Pancreas (tissue), 10 donors: ENCODE data around the gene KRT86. TPM values are rescaled to one million over a fixed set of nuclear protein-coding genes. Genes with fewer than 3 reads are reported as not detected.
A peak's percentile ranks its signal among the peaks of the same experiment; 100 is the strongest.

Experiments
- ATAC-seq, 4 donors: fragments of 200-7000 bp; cut with Tn5 transposase; one replicate each; pipeline versions ENCODE4 v1.8.0 to v1.9.1; 2020; ENCODE audit warnings: mild to moderate bottlenecking in 4 of 4, moderate library complexity in 4 of 4
- DNase-seq, 6 donors: peaks; one replicate each; pipeline ENCODE4 v3.0.0-alpha.2; 2020
- FAIRE-seq: peaks from 2 replicates; lab custom pipeline; 2012; peaks lifted over from hg19 to GRCh38; lab: Jason Lieb, UNC
- H3K27ac ChIP-seq, 4 donors: fragments of 200-600 bp; sonication (generic); 1 replicate in 3 of 4; 2 replicates in 1 of 4; pipeline versions ENCODE4 v1.5.0 to v1.8.0; 2020
- H3K27me3 ChIP-seq, 4 donors: fragments of 200-600 bp; one replicate each; pipeline ENCODE4 v1.8.0; 2021
- H3K36me3 ChIP-seq, 3 donors: fragments of 200-600 bp; sonication (generic) in 1 of 3; one replicate each; pipeline versions ENCODE4 v1.5.0 to v1.8.0; 2020 to 2021
- H3K4me1 ChIP-seq, 3 donors: fragments of 200-600 bp; one replicate each; pipeline ENCODE4 v1.8.0; 2021
- H3K4me3 ChIP-seq, 4 donors: fragments of 200-600 bp; sonication (generic) in 2 of 4; one replicate each; pipeline versions ENCODE4 v1.5.0 to v1.8.0; 2020 to 2021
- H3K9me3 ChIP-seq, 4 donors: fragments of 200-600 bp; one replicate each; pipeline ENCODE4 v1.8.0; 2021
- CTCF ChIP-seq, 4 donors: fragments of 200-600 bp; sonication (generic) in 3 of 4; IDR thresholded peaks; one replicate each; pipeline versions ENCODE4 v1.5.0 to v1.8.0; 2021; ENCODE audit warnings: antibody characterized with exemption in 4 of 4
- WGBS, 2 donors: extraction: QIAGEN DNeasy Blood & Tissue Kit; methylation state at CpG; one replicate each; pipeline ENCODE4 v1.1.7; 2013; 5-methylcytosine and 5-hydroxymethylcytosine counted together
- intact Hi-C, 3 donors: fragments of 100-400 bp; cut with DNase I; formaldehyde crosslinking; loops; one replicate each; pipeline versions ENCODE4 v1.11.1 to v1.14.2; 2022
- polyA plus RNA-seq, 2 donors: library from polyadenylated mRNA; stranded (reverse); fragments of 200-250 nt; gene quantifications; one replicate each; pipeline ENCODE4 v1.2.3, GENCODE V29; 2013
- total RNA-seq, 6 donors: library from RNA; stranded (reverse); fragmentation: NEBNext Ultra II Directional in 4 of 6; extraction: Animal tissue kit (Norgen Biotek cat#: 25700) in 4 of 6; gene quantifications; one replicate each; pipeline versions ENCODE4 v1.2.1 to v1.2.4, GENCODE V29; 2021 to 2023
- donor health status: healthy with polysubstance abuse.
- donor health status: DM: no; HTN: no; CAD: no; lungs with moderate emphysema.
- donor health status: DM: no; HTN: no; CAD: no.
- donor health status: control.
- donor health status: control.
- donor health status: Bipolar disorder and iron deficiency.
- donor health status: DM: yes; HTN: yes; CAD: no.
- donor health status: DM: no; HTN: no; CAD: no.
- donor health status: DM: no; HTN: no; CAD: no.
- donor health status: DM: yes; HTN: yes; CAD: no.

KRT86 gene
- total and polyA plus RNA-seq, 8 donors: 0.60 to 3.3 (median 1.8) TPM

GRCh38 chr12:52263761-52264434 is 10.5 kb upstream of the KRT86 start:
- Histone ChIP-seq H3K27me3 (no peaks in the 10 kb centered on the region), H3K4me1 (peaks cover 0 to 13% (median 0%) of the 10 kb centered on the region in 3 donors), H3K4me3 (no peak overlapping the region), H3K27ac (no peak overlapping the region), H3K36me3 (no peaks in the 10 kb centered on the region), H3K9me3 (no peaks in the 10 kb centered on the region)
- WGBS, 2 donors: 89 to 93% methylated on average over 7 of the region's 7 CpGs
- intact Hi-C loops: no loop called here
- no peak for ATAC-seq
- no peak for TF ChIP-seq CTCF (IDR thresholded peaks at IDR 0.05)
- DNase-seq: no peak
- no peak for FAIRE-seq

- Histone ChIP-seq H3K4me3 (no peak overlapping the region), H3K9me3 (no peaks in the 10 kb centered on the region), H3K36me3 (no peaks in the 10 kb centered on the region), H3K27me3 (no peaks in the 10 kb centered on the region), H3K27ac (no peak overlapping the region), H3K4me1 (peaks cover 0 to 13% (median 0%) of the 10 kb centered on the region in 3 donors)
- FAIRE-seq (no peak), DNase-seq (no peak), ATAC-seq (no peak)
- WGBS, 2 donors: 85 to 91% methylated on average over 2 of the region's 2 CpGs
- intact Hi-C loops: no loop called here
- TF ChIP-seq CTCF (IDR thresholded peaks at IDR 0.05): no peak
Measured at GRCh38 chr12:52264435-52264825, 10.0 kb upstream of the KRT86 start.

- ATAC-seq: peak; percentile 51 to 78 (median 72)
- H3K27ac ChIP-seq: no peak overlapping the region
- no peaks in the 10 kb centered on the region for H3K27me3 ChIP-seq
- no peaks in the 10 kb centered on the region for H3K9me3 ChIP-seq
- no peak overlapping the region for H3K4me3 ChIP-seq
- H3K4me1 ChIP-seq: peaks cover 0 to 8% (median 0%) of the 10 kb centered on the region in 3 donors
- H3K36me3 ChIP-seq: no peaks in the 10 kb centered on the region
- 38% methylated on average over 2 of the region's 2 CpGs for WGBS, 2 donors
- TF ChIP-seq CTCF (IDR thresholded peaks at IDR 0.05): no peak
- intact Hi-C loops: no loop called here
- no peak for FAIRE-seq
- DNase-seq: peak in 5 of 6 donors; percentile 45 to 84 (median 81)
Measured at GRCh38 chr12:52266514-52266913, 7.9 kb upstream of the KRT86 start.

- Histone ChIP-seq H3K27me3 (no peaks in the 10 kb centered on the region), H3K9me3 (no peaks in the 10 kb centered on the region), H3K4me3 (no peak overlapping the region), H3K27ac (no peak overlapping the region), H3K36me3 (no peaks in the 10 kb centered on the region), H3K4me1 (peaks cover 0 to 8% (median 0%) of the 10 kb centered on the region in 3 donors)
- no peak for ATAC-seq
- DNase-seq: peak in 1 of 6 donors; percentile 4
- FAIRE-seq: no peak
- intact Hi-C loops: no loop called here
- 96 to 97% methylated on average over 3 of the region's 3 CpGs for WGBS, 2 donors
- TF ChIP-seq CTCF (IDR thresholded peaks at IDR 0.05): no peak
Measured at GRCh38 chr12:52267266-52267665, 7.2 kb upstream of the KRT86 start.

GRCh38 chr12:52267699-52268098 is 6.7 kb upstream of the KRT86 start:
- FAIRE-seq: no peak
- no peak for TF ChIP-seq CTCF (IDR thresholded peaks at IDR 0.05)
- intact Hi-C loops: no loop called here

More at GRCh38 chr12:52267699-52268098, 6.7 kb upstream of the KRT86 start:
- peaks cover 0 to 8% (median 0%) of the 10 kb centered on the region in 3 donors for H3K4me1 ChIP-seq
- WGBS, 2 donors: 87 to 93% methylated on average over 3 of the region's 3 CpGs
- H3K36me3 ChIP-seq: no peaks in the 10 kb centered on the region
- H3K4me3 ChIP-seq: no peak overlapping the region
- ATAC-seq (no peak), DNase-seq (no peak)
- H3K27ac ChIP-seq: no peak overlapping the region
- H3K9me3 ChIP-seq: no peaks in the 10 kb centered on the region
- H3K27me3 ChIP-seq: no peaks in the 10 kb centered on the region
